Mammary epithelial cell (primary cell): Measurements from ENCODE around the gene PNKD.

Experiments
- EZH2 ChIP-seq: IDR thresholded peaks from 2 replicates; pipeline ENCODE4 v1.6.1; 2012; ENCODE audit warnings: low read length, inconsistent platforms, borderline replicate concordance
- TF ChIP-seq, protein P1 (sequence below), 2 donors: IDR thresholded peaks in 1 of 2; conservative IDR thresholded peaks in 1 of 2; 2 replicates each; pipeline ENCODE4 v1.5.1; 2011 to 2012; ENCODE audit warnings: inconsistent platforms in 2 of 2, low read length in 2 of 2, mild to moderate bottlenecking in 2 of 2, control low read depth in 1 of 2, low read depth in 1 of 2; ENCODE audit not compliant: insufficient read depth in 1 of 2; ENCODE audit errors: extremely low read depth in 1 of 2

DNA sequence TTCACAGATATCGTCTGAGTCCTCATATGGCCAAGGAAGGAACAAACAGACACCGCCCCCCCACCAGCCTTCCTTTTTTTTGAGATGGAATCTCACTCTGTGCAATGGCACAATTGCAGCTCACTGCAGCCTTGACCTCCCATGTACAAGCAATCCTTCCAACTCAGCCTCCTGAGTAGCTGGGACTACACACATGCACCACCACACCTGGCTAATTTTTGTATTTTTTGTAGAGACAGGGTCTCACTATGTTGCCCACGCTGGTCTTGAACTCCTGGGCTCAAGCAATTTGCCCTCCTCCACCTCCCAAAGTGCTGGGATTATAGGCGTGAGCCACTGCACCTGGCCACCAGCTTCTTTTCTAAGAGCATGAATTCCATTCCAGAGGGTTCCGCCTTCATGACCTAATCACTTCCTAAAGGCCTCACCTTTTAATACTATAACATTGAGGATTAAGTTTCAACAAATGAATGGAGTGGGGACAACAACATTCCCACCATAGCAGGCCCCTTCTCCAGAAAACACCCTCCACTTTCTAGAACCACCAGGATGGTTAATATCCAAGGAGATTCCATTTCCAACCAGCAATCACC, 24.2 kb downstream of the PNKD start:
- TF ChIP-seq, protein P1, sequence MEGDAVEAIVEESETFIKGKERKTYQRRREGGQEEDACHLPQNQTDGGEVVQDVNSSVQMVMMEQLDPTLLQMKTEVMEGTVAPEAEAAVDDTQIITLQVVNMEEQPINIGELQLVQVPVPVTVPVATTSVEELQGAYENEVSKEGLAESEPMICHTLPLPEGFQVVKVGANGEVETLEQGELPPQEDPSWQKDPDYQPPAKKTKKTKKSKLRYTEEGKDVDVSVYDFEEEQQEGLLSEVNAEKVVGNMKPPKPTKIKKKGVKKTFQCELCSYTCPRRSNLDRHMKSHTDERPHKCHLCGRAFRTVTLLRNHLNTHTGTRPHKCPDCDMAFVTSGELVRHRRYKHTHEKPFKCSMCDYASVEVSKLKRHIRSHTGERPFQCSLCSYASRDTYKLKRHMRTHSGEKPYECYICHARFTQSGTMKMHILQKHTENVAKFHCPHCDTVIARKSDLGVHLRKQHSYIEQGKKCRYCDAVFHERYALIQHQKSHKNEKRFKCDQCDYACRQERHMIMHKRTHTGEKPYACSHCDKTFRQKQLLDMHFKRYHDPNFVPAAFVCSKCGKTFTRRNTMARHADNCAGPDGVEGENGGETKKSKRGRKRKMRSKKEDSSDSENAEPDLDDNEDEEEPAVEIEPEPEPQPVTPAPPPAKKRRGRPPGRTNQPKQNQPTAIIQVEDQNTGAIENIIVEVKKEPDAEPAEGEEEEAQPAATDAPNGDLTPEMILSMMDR (conservative IDR thresholded peaks at IDR 0.05 in 1 of 2, IDR thresholded peaks at IDR 0.05 in 1 of 2; ENCODE audit: extremely low read depth in 1 of 2, insufficient read depth in 1 of 2, low read depth in 1 of 2, low read length in 2 of 2) = no peak
- no peak for TF ChIP-seq EZH2
